RWPE1 (cell line): Measurements from ENCODE around the gene UTP11.

Experiments
- CTCF ChIA-PET: fragments of 350-600 bp; sonication (Branson Sonifier 250); formaldehyde crosslinking; extraction: SDS; loops from one replicate; lab custom pipeline; 2021; lab: Yijun Ruan, JAX
- POLR2A ChIA-PET: fragments of 400-600 bp; formaldehyde crosslinking; extraction: SDS; loops from one replicate; lab custom pipeline; 2020; ENCODE audit warnings: antibody characterized with exemption; ENCODE audit not compliant: low non-redundant PET; lab: Yijun Ruan, JAX
- DNase-seq: peaks from one replicate; pipeline ENCODE4 v3.0.0; 2012; ENCODE audit warnings: low spot score
- H3K27ac ChIP-seq: fragments of 450-650 bp; 2 replicates; pipeline ENCODE4 v1.5.1; 2017
- CTCF ChIP-seq: fragments of 450-650 bp; conservative IDR thresholded peaks from 2 replicates; pipeline ENCODE4 v1.5.1; 2017; ENCODE audit warnings: low read depth, mild to moderate bottlenecking

UTP11 gene

DNA sequence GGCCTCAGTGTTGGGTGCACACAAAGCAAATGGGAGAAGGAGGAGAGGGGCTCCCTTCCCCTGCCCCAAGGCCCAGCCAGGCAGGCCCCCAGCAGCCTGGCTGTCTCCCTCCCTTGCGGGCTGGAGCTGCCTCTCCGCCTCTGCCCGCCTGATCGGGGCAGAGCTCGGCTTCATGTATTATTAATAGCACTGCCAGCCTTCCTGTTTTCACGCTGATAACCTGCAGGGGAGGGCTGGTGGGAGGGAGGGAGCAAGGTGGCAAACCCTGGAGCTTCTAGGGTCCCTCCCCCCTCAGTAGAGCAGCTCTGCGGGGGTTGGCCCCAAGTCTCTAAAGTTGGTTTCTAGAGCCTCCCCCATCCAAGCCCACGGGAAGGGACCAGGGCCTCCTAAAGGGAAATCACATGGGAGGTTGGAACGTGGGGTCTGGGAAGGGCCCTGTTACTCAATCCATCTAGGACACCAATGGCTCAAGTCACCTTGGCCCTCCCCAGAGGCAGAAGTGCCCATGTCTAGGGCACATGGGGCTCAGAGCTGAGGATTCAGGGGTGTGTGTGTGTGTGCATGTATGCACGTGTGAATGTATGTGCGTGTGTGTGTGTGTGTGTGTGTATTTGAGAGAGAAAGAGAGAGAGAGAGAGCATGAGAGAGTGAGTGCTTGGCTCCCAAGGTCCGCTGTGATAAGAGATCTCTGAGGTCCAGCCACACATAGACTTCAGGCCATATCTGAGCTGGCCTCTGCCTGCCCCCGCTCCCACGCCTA lies 55.9 kb downstream of the UTP11 start:
- H3K27ac ChIP-seq: no peak overlapping the region
- ChIA-PET POLR2A (no interaction called here), CTCF (interaction anchor here (0.7 to 1.4 kb wide), 2 partner anchors 9 to 41 kb away, joined by 3 read pairs; no protein-coding TSS in a partner anchor)
- no peak for DNase-seq
- TF ChIP-seq CTCF: no peak

- POLR2A ChIA-PET: no interaction called here
- DNase-seq: no peak
Measured at GRCh38 chr1:38068980-38069340, 56.4 kb downstream of the UTP11 start.

DNA sequence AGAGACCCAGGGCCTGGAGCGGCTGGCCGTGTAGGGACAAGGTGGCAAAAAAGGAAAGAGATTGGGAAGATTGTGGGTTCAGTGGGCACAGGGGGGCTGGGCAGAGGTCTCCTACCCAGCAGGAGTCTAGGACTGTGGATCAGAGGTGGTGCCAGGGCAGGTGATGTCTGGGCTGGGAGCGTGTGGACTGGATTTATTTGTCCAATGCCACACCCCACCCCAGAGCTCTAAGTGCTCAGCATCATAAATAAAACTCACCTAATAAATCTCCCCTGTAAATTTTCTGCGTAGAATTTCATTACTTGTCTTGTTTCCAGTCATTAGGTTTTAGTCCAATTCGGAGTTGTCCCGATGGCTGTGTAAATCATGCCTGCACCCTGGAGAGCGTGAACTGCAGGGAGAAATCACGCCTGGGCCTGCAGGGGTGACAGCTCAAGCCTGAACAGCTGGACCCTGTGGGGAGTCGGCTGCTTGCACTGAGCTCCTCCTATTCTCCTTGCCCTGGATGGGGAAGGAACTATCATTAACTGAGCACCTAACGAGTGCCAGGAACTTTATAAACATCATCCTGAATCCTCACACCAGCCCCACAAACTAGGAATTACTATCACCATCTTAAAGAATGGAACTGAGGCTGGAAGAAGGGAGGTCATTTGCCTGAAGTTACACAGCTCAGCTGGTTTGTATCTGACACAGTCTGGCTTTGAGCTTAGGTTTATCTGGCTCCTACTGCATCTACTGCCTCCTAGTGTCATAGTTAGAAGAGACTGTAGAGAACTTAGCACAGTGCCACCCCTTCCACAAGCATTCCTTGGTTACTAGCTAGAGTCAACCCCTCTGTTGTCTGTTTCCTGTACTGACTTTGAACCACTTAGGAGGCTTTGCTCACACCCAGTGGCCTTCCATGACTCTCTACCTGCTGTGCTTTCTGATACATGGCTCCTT lies 59.0 kb downstream of the UTP11 start:
- ChIA-PET CTCF (interaction anchor here (0.7 kb wide), 1 partner anchor 1556 kb away, joined by 3 read pairs; no protein-coding TSS in a partner anchor), POLR2A (no interaction called here)
- TF ChIP-seq CTCF: no peak
- DNase-seq: no peak
- peak overlapping the region; percentile 50 for H3K27ac ChIP-seq

More at GRCh38 chr1:38068980-38069340, 56.4 kb downstream of the UTP11 start:
- H3K27ac ChIP-seq: no peak overlapping the region
- no peak for TF ChIP-seq CTCF
- CTCF ChIA-PET: no interaction called here

DNA sequence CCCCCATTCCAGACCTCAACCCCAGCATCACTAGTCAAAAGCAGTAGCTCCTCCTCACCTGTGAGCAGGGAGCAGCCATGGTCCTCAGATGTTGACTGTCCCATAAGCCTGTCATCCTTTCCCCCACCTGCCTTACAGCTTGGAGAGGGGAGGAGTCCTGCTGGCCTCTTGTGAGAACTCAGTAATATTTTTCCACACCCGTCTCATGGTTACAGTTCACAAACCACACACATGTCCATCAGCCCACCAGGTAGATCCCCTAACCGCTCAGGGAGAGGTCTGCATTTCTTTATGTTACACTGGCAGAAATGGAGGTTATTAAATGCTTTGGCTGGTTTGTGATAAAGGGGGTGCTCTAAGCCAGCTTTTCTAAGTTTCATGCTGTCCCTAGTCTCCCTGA lies 60.3 kb downstream of the UTP11 start:
- no peak for TF ChIP-seq CTCF
- DNase-seq: no peak
- ChIA-PET CTCF (no interaction called here), POLR2A (no interaction called here)
- H3K27ac ChIP-seq: no peak overlapping the region

DNA sequence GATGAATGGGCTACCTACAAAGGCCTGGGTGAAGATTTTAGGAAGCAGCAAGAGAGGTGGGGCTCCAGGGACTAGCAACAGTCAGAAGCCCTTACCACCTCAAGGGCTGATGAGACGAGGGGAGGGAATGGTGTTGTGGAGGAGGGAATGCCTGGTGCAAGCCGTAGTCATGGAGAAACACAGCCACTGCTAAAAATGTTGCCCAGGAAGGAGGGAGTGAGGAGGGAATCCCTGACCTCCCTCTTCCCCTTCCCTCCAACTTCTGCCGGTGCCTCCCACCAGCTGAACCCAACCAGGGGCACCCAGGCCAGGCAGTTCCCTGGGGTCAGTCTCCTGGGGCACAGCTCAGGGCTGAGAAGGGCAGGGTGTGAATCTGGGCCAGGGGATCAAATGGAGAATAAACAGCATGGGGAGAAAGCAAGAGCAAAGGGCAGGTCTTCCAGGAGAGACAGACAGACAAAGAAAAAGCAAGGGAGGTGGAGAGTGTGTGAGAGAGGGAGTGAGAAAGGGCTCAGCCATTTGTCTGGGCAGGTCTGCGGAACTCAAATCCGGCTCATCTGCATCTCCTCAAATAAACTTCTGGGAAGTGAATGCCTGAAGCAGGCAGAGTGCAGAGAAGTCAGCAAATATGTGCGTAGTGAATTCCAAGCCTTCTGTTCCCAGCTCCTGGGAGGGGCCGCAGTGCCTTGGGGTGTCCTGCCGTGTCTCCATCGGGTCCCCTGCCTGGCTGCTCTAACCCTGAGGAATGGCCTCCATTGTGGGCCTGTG lies 61.2 kb downstream of the UTP11 start:
- no peak for DNase-seq
- no peak for TF ChIP-seq CTCF
- ChIA-PET POLR2A (no interaction called here), CTCF (no interaction called here)
- peak overlapping the region; percentile 51 for H3K27ac ChIP-seq

GRCh38 chr1:38074302-38074677 lies 61.8 kb downstream of the UTP11 start:
- CTCF ChIA-PET: no interaction called here
- no peak for TF ChIP-seq CTCF
- no peak for DNase-seq
- H3K27ac ChIP-seq: peak overlapping the region; percentile 51
- POLR2A ChIA-PET: no interaction called here
